SU-DHL-6 (cell line): ENCODE data around the gene SKAP2.

Experiments used
- CTCF ChIP-seq: fragments of 200-600 bp; sonication (generic); IDR thresholded peaks from one replicate; pipeline ENCODE4 v1.5.1; 2017; ENCODE audit warnings: antibody characterized with exemption, mild to moderate bottlenecking, low read length, moderate library complexity; ENCODE audit not compliant: insufficient read depth, poor library complexity, severe bottlenecking
- EZH2phosphoT487 ChIP-seq: fragments of 200-600 bp; sonication (generic), shearing (Covaris generic); conservative IDR thresholded peaks from 2 replicates; pipeline ENCODE4 v1.6.1; 2018; ENCODE audit warnings: mild to moderate bottlenecking, antibody characterized with exemption, low read length, moderate library complexity, mixed read lengths

- TF ChIP-seq CTCF (no peak), EZH2phosphoT487 (no peak)
Measured at GRCh38 chr7:26636808-26637207, 227.6 kb downstream of the SKAP2 start.
